GM21619 (cell line): ENCODE measurements around the gene HP1BP3.
"Not testable (repeated sequence)": the region's sequence is repeated elsewhere in the genome, so short reads cannot be mapped to it uniquely, and the experiment has no call there.

Experiments
- ATAC-seq: cut with Tn5 transposase; IDR thresholded peaks from one replicate; pipeline ENCODE4 v1.9.1; 2021; ENCODE audit not compliant: unreplicated experiment

Gene HP1BP3

DNA sequence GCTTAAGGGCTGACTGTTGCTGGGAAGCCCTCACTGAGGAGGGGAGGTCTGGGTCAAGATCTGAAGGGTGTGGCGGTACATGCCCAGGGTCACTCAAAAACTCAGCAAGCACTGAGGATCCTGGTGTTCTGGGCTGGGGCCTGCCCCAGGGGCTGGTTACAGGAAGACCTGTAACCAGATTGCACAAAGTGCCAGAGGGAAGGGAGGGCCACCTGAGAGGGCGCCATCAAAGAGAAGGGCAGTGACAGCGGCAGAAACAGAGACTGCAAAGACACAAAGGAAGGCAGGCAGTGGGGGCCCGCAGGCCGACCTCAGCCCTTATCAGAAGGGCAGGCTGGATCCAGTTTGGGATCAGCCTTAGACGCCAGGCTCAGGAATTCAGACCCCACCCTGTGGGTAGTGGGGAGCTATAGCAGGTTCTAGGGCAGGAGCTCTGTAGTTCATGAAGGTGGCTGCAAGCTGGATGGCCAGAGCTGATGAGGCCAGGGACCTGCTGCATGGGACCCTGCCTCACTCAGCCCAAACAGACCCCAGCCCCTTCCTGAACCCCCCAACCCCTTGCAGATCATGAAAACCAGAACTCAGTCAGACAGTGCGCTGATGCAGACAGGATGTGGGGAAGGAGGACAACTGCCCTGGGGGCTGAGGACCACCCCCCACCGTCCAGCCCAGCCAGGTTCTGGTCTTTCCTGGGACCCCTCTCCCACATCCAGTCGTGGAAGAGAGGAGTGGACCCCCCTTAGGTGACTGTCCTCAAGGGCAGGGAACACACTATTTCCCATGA, 58.5 kb downstream of the HP1BP3 start:
- ATAC-seq: no peak

DNA sequence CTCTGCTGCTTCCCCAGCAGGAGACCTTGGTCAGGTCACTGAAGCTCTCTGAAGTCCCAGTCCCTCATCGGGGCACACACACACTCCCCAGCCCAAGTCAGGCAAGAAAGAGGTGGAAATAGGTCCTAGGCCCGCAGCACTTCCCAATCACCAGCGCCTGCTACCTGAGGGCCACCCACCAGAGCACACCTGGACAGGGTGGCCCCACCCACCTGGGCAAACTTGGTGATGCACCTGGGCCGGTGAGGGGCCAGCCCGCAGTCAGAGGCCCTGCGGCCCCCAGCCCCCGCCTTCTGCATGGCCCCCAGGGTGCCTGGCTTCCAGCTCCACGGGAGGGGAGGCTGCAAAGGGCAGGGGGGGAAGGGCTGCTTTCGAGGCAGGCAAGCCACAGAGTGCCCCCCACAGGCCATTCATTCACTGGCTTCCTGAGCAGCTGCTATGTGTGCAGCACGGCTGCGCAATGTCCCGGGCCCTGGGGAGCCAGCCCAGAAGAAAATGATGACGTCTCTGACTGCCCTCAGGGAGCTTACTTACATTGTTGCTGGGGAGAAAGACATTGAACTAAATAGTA, 59.3 kb downstream of the HP1BP3 start:
- no peak for ATAC-seq

DNA sequence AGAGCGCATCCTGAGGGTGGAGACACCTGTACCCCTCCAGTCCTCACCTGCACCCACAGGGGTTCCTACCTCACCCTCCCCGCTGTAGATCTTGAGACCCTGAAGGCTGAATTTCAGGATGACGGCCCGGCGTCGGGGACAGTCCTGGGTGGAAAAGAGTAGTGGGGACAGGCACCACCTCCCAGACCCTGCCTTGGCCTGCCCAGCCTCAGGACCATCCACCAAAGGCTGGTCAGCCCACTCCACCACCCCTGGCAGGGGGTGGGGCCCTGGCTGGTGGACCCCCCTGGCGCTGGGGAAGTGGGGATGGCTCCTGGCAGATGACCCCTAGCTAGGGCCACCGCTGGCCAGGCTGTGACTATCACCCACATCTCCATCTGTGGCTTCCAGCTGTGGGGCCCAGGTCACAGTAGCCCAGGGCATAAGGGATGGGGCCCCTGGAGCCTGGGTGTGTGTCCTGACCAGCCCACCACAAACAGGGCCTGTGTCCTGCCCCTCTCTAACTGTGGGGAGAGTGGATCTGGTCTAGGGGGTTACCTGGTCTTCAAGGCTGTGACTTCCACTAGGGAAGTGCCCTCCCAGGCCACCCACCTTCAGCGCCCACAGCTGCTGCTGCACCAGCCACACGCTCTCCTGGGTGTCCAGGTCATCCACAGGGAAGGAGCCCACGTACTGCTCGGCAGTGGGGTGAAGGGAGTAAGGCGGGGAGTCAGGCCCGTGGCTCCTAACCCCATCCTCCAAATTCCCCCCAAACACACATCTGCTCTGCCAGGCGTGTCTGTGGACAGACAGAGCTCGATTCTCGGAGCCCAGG, 60.0 kb downstream of the HP1BP3 start:
- no peak for ATAC-seq

DNA sequence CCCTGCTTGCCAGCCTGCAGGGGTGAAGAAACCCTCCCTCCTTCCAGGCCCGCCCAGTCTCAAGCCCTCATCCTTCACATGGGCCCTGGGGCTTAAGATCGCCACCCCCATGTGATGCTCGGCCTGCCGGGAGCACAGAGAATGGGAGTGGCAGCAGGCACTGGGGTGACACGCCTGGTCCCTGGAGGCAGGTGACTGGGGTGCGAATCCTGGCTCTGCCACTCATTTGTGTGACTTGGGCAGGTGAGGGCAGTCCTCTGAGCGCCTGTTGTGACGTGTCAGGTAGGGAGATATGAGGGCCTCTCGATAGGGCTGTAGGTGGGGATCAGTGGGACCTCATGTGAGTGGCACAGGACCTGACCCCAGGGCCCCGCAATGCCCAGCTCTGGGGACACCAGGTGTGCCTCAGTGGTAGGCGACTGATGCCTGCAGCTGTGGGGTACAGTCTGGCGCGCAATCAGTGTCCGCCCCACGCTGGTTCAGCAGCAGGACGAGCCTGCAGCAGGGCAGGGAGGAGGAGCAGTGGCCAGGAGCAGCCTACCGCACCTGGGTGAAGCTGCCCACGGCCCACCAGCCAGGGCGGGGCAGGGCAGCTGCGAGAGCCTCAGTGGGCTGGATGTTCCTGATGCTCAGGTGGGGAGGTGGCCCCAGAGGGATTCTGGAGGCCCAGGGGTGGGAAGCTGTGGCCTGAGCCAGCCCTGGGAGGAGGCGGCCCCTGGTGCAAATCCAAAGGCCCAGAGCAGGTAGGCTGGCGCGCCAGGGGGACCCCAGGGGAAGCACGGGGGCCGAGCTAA, 60.8 kb downstream of the HP1BP3 start:
- no peak for ATAC-seq

DNA sequence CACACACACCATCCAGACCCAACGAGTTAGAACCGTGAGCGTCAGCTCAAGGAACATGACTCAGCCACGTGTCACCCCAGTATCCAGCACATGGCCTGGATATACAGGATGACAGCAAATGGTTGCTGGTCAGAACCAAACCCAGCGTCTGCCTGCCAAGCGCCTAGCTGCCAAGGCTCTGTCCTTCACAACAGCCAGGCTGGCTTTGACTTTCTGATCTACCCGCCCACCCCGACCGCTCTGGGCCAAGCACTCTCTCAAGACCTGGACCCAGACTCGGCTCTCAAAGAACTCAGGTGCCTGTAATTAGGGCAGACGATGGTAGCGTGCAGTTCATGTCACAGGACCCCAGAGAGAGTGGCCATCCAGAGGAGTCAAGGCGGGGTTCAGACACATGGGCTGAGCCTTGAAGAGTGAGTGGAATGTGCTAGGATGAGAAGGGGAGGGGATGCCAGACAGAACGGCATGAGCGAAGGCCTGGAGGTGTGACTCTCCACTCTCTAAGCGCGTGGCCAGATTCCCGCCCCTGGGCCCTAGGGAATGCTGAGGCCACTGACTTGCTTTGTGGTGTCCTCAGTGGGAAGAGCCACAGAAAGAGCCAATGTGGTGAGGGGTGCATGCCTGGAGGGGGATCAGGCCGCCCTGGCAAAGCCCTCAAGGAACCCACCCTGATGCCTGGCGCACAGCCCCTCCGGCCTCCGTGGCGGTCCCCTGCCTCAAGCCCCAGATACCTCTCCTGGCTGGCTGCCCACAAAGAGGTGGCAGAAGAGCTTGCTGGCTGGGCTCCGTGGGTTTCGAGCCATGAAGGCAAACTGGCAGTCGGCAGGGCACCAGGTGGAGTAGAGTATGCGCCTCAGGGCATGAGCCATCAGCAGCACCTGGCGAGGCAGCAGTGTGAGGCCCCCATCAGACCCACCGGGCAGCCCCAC, 61.7 kb downstream of the HP1BP3 start:
- ATAC-seq: no peak

GRCh38 chr1:20724364-20725188, 62.5 kb downstream of the HP1BP3 start:
- ATAC-seq: no peak

- no peak for ATAC-seq
These were observed 63.4 kb downstream of the HP1BP3 start for GRCh38 chr1:20723537-20724363.

GRCh38 chr1:20723159-20723536, 64.0 kb downstream of the HP1BP3 start:
- ATAC-seq: no peak

DNA sequence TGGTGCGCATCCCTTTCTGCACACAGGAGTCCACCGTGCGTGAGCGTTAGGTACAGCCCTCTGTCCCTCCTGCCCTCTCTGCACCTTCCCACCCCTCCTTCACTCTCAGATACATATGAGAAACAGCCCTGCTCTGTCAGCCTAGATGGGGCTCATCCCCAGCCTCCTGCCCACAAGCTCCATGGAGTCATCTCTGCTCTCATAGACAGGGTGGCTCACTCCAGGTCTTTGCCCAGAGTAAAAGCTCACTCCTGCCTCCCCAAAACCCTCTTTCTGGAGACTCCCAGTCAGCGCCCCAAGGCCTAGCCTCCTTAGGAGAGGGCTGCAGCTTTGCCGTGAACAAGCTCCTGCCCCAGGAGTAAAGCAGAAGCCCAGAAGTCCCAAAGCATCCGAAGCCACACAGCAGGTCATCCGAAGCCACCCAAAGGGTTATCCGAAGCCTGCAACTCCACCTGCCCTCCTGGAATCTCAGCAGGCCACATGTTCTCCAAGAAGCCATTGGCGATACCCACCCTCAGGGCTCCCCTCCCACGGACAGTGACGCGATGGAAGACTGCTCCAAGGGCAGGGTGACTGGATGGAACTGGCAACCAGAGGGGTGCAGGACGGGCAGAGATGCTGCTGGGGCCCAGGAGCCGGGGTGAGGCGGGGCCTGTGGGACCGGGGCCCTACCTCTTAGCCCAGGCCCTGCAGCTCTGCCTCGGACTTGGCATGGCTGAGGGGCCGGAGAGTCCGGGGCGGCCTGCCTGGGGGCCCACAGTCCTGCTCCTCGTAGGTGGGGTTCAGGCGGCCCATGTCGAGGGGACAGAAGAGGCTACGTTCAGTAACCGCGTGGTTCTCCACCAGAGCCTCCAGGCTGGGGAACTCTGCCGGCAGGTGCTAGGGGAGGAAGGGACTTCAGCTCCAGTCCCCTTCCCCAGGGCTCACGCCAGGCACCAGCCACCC, 65.7 kb downstream of the HP1BP3 start:
- ATAC-seq: no peak

- ATAC-seq: no peak
These were observed 66.4 kb downstream of the HP1BP3 start for GRCh38 chr1:20720631-20721091.

- ATAC-seq: no peak
These were observed 67.1 kb downstream of the HP1BP3 start for GRCh38 chr1:20719871-20720620.

DNA sequence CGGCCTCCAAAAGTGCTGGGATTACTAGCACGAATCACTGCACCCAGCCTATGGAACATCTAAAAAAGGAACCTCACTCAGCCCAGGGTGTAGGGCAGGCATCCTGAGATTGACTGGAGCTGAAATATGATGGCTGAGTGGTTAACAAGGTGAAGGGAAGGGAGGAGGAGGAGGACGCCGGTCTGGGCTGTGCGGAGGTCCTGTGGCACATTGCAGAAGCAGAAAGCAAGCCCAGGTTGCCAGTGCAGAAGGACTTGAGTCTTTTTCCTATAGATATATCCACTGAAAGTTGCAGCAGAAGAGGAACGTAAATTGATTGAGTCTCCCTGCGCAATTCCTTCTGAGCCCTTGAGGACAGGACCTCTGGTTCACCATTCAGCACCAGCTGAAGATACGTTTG, 67.8 kb downstream of the HP1BP3 start:
- ATAC-seq: no peak

DNA sequence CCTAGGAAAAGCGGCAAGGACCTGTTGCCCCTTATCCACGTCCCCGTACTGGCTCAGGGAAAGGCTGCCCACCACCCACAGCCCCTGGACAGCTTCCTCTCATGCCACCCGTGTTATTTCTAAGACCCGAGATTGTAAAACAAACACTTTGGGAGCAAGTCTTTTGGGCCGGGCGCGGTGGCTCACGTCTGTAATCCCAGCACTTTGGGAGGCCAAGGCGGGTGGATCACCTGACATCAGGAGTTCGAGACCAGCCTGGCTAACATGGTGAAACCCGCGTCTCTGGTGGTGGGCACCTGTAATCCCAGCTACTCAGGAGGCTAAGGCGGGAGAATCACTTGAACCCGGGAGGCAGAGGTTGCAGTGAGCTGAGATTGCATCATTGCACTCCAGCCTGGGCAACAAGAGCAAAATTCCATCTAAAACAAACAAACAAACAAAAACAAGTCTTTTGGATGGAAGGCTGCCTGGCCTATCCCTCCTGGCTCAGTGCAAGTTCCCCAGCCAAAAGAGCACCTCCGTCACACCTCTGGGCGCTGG, 68.7 kb downstream of the HP1BP3 start:
- not testable (repeated sequence) for ATAC-seq

- ATAC-seq: no peak
These were observed 69.4 kb downstream of the HP1BP3 start, which contains the start of gene KIF17 for GRCh38 chr1:20717452-20718342. Gene KIF17 (minus strand): TSS chr1:20718007. CDS start chr1:20717706, 301 bp downstream.

GRCh38 chr1:20716232-20716631, 70.9 kb downstream of the HP1BP3 start:
- no peak for ATAC-seq
